ENCODE measurements around the gene SETD1A. TPM values are rescaled to one million over a fixed set of nuclear protein-coding genes. Genes with fewer than 3 reads are reported as not detected.
"Not testable (repeated sequence)": the region's sequence is repeated elsewhere in the genome, so short reads cannot be mapped to it uniquely, and the experiment has no call there.

The SETD1A gene
- total RNA-seq, 2 experiments from 2014 or later, result 26.5 to 26.6 TPM

DNA sequence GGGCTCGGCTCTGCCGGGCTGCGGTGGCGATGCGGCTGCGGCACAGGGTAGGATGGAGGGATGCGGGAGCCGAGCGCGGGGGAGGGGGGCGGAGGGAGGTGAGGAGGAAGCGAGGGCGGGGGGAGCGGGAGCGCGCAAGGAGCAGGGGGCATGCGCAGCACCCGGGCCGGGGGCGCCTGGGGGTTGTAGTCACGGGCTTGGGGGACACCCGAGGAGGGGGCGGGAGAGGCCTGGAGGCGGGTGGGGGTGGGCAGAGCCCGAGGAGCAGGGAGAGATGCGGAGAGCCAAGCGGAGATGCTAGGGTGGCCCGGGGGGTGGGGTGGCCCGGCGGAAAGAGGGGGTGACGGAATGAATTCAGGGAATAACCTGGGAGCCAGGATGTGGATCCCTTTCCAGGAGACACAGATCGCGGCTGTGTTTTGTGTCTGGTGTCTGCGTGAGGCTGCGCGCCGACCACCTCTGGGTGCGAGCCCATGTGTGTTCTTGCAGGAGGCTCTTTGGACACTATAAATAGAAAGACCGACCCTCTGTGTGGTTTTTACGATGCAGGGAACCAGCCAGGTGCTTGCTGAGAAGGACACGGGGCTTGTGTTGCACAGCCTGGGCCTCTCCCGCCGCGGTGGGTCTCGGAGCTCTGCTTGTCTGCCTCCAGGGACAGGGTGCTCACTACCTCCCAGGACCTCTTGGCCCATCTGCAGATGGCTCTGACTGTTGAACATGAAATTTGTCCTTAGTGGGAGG lies 53.2 kb downstream of the SETD1A start, which contains the start of gene STX1B:
TSS of gene STX1B (minus strand) at position 54 of the 741 bp plus-strand sequence. CDS start 242 bp downstream, outside the sequence.
- H3K4me1 Mint-ChIP-seq, result peaks cover 12% of the 10 kb centered on the region
- CTCF ChIA-PET, result no interaction called here
- peak within 1 kb of the TSS; percentile 43 for H3K4me3 Mint-ChIP-seq
- H3K9me3 Mint-ChIP-seq, result no peaks in the 10 kb centered on the region
- POLR2A ChIA-PET, result no interaction called here
- H3K27ac Mint-ChIP-seq, result peak within 1 kb of the TSS; percentile 42
- H3K27me3 Mint-ChIP-seq, result peaks cover 48% of the 10 kb centered on the region
- DNase-seq, result peak; percentile 44
- no peaks in the 10 kb centered on the region for H3K36me3 Mint-ChIP-seq (ENCODE audit: low read depth)

DNA sequence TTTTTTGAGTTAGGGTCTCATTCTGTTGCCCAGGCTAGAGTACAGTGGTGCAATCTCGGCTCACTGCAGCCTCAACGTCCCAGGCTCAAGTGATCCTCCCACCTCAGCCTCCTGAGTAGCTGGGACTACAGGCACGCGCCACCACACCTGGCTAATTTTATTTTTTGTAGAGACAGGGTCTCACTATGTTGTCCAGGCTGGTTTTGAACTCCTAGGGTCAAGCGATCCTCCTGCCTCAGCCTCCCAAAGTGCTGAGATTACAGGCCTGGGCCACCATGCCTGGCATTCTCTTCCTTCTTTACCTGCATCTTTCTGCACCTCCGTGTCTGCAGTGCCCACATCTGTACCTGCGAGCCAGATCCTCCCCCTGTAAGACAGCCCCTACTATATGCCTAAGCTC lies 54.3 kb downstream of the SETD1A start:
- H3K4me3 Mint-ChIP-seq; CTCF ChIA-PET; H3K9me3 Mint-ChIP-seq; POLR2A ChIA-PET; H3K27ac Mint-ChIP-seq; DNase-seq; H3K36me3 Mint-ChIP-seq (ENCODE audit: low read depth): not testable (repeated sequence)
- Mint-ChIP-seq H3K4me1 (peaks cover 12% of the 10 kb centered on the region), H3K27me3 (peaks cover 42% of the 10 kb centered on the region)

DNA sequence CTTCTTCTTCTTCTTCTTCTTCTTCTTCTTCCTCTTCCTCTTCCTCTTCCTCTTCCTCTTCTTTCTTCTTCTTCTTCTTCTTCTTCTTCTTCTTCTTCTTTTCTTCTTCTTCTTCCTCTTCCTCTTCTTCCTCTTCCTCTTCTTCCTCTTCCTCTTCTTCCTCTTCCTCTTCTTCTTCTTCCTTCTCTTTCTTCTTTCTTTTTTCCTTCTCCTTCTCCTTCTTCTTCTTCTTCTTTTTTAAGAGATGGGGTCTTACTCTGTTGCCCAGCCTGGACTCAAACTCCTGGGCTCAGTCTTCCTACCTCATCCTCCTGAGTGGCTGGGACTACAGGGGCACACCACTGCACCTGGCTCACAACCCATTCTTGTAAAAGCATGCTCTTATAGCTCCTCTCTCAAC lies 55.7 kb downstream of the SETD1A start:
- peaks cover 42% of the 10 kb centered on the region for H3K27me3 Mint-ChIP-seq
- DNase-seq; CTCF ChIA-PET; H3K27ac Mint-ChIP-seq; H3K9me3 Mint-ChIP-seq; POLR2A ChIA-PET; H3K36me3 Mint-ChIP-seq (ENCODE audit: low read depth); H3K4me3 Mint-ChIP-seq: not testable (repeated sequence)
- H3K4me1 Mint-ChIP-seq, result peaks cover 12% of the 10 kb centered on the region

DNA sequence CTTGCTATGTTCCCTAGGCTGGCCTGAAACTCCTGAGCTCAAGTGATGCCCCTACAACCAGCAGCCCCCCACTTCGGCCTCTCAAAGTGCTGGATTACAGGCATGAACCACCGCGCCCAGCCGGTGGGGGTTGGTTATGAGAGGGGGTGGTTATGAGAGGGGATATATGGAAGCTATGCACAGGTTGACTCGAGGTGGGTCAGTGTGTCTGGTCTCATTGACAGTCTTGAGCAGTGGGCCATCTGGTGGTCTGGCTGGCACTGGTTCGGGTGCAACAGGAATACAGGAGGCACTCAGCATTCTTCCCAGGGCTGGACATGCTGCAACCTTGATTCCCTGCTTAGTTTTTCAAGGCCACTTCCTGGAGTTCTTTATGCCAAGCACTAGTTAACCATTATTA lies 58.5 kb downstream of the SETD1A start:
- peaks cover 27% of the 10 kb centered on the region for H3K27me3 Mint-ChIP-seq
- POLR2A ChIA-PET, result no interaction called here

DNA sequence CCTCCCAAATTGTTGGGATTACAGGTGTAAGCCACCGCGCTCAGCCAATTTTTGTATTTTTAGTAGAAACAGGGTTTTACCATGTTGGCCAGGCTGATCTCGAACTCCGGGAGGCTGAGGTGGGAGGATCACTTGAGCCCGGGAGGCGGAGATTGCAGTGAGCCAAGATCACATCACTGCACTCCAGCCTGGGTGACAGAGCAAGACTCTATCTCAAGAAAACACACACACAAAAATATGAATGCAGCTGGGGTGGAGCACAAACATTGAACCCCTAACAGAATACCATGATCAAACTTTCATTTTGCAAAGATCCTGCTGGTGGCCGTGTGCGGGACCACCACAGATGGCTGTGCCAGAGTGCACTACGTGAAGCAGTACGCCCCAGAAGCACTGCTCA lies 60.2 kb downstream of the SETD1A start:
- H3K4me3 Mint-ChIP-seq; H3K36me3 Mint-ChIP-seq (ENCODE audit: low read depth); CTCF ChIA-PET; POLR2A ChIA-PET; H3K27ac Mint-ChIP-seq; H3K9me3 Mint-ChIP-seq; H3K4me1 Mint-ChIP-seq; DNase-seq: not testable (repeated sequence)
- peaks cover 15% of the 10 kb centered on the region for H3K27me3 Mint-ChIP-seq

More for the DNA sequence above, 58.5 kb downstream of the SETD1A start:
- Mint-ChIP-seq H3K4me1 (peaks cover 6% of the 10 kb centered on the region), H3K9me3 (no peaks in the 10 kb centered on the region), H3K4me3 (no peak overlapping the region), H3K27ac (no peak overlapping the region), H3K36me3 (ENCODE audit: low read depth) (no peaks in the 10 kb centered on the region)
- CTCF ChIA-PET, result interaction anchor here (1.0 kb wide), 1 partner anchor 30 kb away, joined by 3 read pairs; no protein-coding TSS in a partner anchor
- no peak for DNase-seq

DNA sequence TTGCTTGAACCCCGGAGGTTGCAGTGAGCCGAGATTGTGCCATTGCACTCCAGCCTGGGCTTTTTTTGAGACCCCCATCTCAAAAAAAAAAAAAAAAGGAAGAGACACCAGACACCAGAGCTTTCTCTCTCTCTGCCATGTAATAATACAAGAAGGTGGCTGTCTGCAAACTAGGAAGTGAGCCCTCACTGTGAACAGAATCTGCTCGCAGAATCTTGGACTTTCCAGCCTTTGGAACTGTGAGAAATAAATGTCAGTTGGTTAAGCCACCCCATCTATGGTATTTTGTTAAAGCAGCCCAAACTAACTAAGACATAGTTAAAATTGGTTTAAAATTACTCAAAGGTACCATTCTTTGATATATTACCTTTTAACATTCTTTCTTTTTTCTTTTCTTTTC lies 63.0 kb downstream of the SETD1A start:
- Mint-ChIP-seq H3K36me3 (ENCODE audit: low read depth) (no peaks in the 10 kb centered on the region), H3K4me1 (peaks cover 20% of the 10 kb centered on the region), H3K27me3 (no peaks in the 10 kb centered on the region), H3K27ac (no peak overlapping the region), H3K9me3 (no peaks in the 10 kb centered on the region), H3K4me3 (no peak overlapping the region)
- ChIA-PET POLR2A (interaction anchor here (0.7 kb wide), 1 partner anchor 33 kb away, joined by 4 read pairs; no protein-coding TSS in a partner anchor), CTCF (interaction anchor here (0.7 to 1.5 kb wide), 3 partner anchors 17 to 209 kb away, joined by 3 read pairs; no protein-coding TSS in a partner anchor)
- no peak for DNase-seq

DNA sequence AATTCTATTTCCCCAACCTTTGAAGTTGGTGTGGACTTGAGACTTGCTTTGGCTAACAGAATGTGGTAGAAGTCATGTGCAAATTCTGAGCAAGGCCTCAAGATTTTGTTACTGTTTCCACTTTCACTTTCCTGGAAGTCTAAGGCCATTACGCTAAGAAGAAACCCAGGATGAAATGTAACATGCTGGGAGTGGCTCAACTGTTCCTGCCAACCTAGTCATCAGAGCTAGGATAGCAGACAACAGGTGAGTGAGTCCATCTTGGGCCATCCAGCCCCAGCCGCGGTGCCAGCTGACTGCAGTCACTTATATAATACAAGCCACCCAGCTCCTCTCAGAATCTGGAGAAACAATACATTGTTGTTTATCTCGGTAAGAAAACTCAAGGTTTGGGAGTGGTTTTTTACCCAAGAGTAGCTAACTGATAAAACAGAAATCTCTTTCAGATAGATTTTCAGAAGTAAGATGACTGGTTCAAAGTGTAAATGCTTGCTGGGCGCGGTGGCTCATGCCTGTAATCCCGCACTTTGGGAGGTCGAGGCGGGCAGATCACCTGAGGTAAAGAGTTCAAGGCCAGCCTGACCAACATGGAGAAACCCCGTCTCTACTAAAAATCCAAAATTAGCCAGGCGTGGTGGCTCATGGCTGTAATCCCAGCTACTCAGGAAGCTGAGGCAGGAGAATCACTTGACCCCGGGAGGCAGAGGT lies 65.1 kb downstream of the SETD1A start:
- ChIA-PET CTCF (interaction anchor here (0.6 to 0.9 kb wide), 4 partner anchors 8 to 88 kb away, joined by 3 read pairs; no protein-coding TSS in a partner anchor), POLR2A (no interaction called here)
- Mint-ChIP-seq H3K4me1 (peaks cover 20% of the 10 kb centered on the region), H3K9me3 (no peaks in the 10 kb centered on the region), H3K27me3 (no peaks in the 10 kb centered on the region), H3K27ac (peak overlapping the region; percentile 55), H3K36me3 (ENCODE audit: low read depth) (no peaks in the 10 kb centered on the region), H3K4me3 (no peak overlapping the region)
- DNase-seq, result no peak

DNA sequence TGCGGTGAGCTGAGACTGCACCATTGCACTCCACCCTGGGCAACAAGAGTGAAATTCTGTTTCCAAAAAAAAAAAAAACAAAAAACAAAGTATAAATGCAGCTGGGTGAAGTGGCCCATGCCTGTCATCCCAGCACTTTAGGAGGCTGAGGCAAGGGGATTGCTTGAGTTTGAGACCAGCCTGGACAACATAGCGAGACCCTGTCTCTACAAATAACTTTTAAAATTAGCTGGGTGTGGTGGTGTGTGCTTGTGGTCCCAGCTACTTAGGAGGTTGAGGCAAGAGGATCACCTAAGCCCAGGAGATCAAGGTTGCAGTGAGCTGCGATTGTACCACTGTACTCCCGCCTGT lies 65.7 kb downstream of the SETD1A start:
- H3K4me3 Mint-ChIP-seq, result no peak overlapping the region
- H3K4me1 Mint-ChIP-seq, result peaks cover 20% of the 10 kb centered on the region
- no peak for DNase-seq
- H3K27ac Mint-ChIP-seq, result no peak overlapping the region
- ChIA-PET CTCF (interaction anchor here (0.9 kb wide), 2 partner anchors 55 to 89 kb away, joined by 3 read pairs; no protein-coding TSS in a partner anchor), POLR2A (no interaction called here)
- H3K36me3 Mint-ChIP-seq (ENCODE audit: low read depth), result no peaks in the 10 kb centered on the region
- H3K9me3 Mint-ChIP-seq, result no peaks in the 10 kb centered on the region
- no peaks in the 10 kb centered on the region for H3K27me3 Mint-ChIP-seq

DNA sequence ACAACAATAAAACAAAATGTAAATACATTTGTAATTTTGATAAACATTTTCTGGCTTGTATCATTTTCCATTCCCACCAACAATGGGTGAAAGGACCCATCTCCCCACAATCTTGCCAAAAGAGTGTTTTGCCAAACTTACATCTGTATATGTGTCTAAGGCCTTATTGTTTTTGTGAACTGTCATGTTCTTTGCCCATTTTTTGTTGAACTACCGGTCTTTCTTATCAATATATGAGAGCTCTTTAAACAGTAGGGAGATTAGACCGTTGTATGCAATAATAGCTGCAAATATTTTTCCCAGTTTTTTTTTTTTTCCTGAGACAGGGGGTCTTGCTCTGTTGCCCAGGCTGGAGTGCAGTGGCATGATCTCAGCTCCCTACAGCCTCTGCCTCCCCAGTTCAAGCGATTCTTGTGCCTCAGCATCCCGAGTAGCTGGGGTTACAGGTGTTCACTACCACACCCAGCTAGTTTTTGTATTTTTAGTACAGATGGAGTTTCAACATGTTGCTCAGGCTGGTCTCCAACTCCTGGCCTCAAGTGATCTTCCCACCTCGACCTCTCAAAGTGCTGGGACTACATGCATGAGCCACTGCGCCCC lies 66.2 kb downstream of the SETD1A start:
- H3K9me3 Mint-ChIP-seq, result no peaks in the 10 kb centered on the region
- H3K27ac Mint-ChIP-seq, result no peak overlapping the region
- H3K27me3 Mint-ChIP-seq, result no peaks in the 10 kb centered on the region
- H3K4me3 Mint-ChIP-seq, result no peak overlapping the region
- DNase-seq, result no peak
- ChIA-PET POLR2A (no interaction called here), CTCF (interaction anchor here (0.9 kb wide), 1 partner anchor 89 kb away, joined by 3 read pairs; no protein-coding TSS in a partner anchor)
- no peaks in the 10 kb centered on the region for H3K36me3 Mint-ChIP-seq (ENCODE audit: low read depth)
- H3K4me1 Mint-ChIP-seq, result peaks cover 20% of the 10 kb centered on the region

DNA sequence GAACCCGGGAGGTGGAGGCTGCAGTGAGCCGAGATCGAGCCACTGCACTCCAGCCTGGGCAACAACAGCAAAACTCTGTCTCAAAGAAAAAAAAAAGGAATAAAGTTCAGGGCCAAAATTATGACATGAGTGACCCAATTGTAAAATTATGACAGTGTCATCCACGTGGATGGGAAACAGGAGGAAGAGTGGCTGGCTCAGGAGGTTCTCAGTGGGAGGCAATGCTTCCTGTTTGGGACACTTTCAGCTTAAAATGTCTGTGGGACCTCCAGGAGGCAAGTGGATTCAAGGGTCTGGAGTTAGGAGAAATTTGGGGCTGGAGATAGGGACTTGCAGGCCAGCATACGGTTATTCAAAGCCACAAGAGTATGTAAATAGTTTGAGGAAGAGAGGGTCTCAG lies 67.8 kb downstream of the SETD1A start:
- Mint-ChIP-seq H3K4me1 (peaks cover 20% of the 10 kb centered on the region), H3K36me3 (ENCODE audit: low read depth) (no peaks in the 10 kb centered on the region), H3K27me3 (no peaks in the 10 kb centered on the region), H3K9me3 (no peaks in the 10 kb centered on the region), H3K27ac (no peak overlapping the region), H3K4me3 (no peak overlapping the region)
- no peak for DNase-seq
- POLR2A ChIA-PET, result no interaction called here
- CTCF ChIA-PET, result no interaction called here

DNA sequence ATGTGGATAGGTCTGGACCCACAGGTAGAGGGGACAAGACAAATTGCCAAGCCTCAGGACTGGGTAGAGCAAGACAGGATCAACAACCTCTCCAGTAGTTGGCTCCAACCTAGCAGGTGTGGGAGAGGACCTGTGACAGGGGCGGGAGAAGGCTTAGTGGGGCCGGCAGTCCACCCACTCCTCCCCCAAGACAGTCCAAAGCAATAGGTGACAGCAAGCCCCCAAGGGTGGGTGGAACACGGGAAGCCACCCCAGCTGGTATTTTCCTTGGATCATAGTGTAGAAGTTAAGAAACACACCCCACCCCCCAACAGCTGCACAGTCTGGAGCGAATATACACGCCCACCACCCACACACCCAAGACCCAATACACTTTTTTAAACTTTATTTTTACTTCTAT lies 71.7 kb downstream of the SETD1A start:
- POLR2A ChIA-PET, result no interaction called here
- no peak overlapping the region for H3K27ac Mint-ChIP-seq
- CTCF ChIA-PET, result no interaction called here
- no peaks in the 10 kb centered on the region for H3K27me3 Mint-ChIP-seq
- no peak for DNase-seq
- no peak overlapping the region for H3K4me3 Mint-ChIP-seq
- no peaks in the 10 kb centered on the region for H3K9me3 Mint-ChIP-seq
- peaks cover 17% of the 10 kb centered on the region for H3K4me1 Mint-ChIP-seq
- peaks cover 3% of the 10 kb centered on the region for H3K36me3 Mint-ChIP-seq (ENCODE audit: low read depth)

DNA sequence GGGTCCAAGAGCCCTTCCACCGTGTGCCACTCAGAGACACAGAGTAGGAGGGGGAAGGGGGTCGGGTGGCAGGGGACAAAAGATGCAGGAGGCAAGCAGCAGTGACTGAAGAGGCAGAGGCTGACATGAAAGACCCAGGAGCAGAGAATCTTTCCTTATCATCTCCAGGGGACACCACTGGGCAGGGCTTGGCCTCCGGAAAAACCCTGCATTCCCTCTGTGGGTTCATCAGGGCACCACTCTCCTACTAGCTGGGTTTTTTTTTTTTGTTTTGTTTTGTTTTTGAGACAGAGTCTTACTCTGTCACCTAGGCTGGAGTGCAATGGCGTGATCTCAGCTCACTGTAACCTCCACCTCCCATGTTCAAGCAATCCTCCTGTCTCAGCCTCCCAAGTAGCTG lies 73.7 kb downstream of the SETD1A start:
- Mint-ChIP-seq H3K9me3 (no peaks in the 10 kb centered on the region), H3K4me3 (no peak overlapping the region), H3K4me1 (peaks cover 23% of the 10 kb centered on the region), H3K27me3 (no peaks in the 10 kb centered on the region), H3K27ac (peak overlapping the region; percentile 31), H3K36me3 (ENCODE audit: low read depth) (peaks cover 9% of the 10 kb centered on the region)
- ChIA-PET CTCF (interaction anchor here (0.9 to 1.5 kb wide), 2 partner anchors 9 to 46 kb away, joined by 3 read pairs; no protein-coding TSS in a partner anchor), POLR2A (no interaction called here)
- DNase-seq, result no peak

Measured in activated CD4-positive, alpha-beta T cell treated with anti-CD3 and anti-CD28 coated beads, Interleukin-2, amount 10 ng/mL, durations not matched to agents 7 days and 5 days (primary cell).